GM12878 (cell line): ENCODE results near the gene NDUFV3. TPM values are rescaled to one million over a fixed set of nuclear protein-coding genes. Genes with fewer than 3 reads are reported as not detected.
"Not testable (repeated sequence)": the region's sequence is repeated elsewhere in the genome, so short reads cannot be mapped to it uniquely, and the experiment has no call there.

Experiments used
- ATAC-seq: fragments of 200-7000 bp; cut with Tn5 transposase; 3 replicates; pipeline ENCODE4 v1.9.1; 2020; ENCODE audit warnings: mild to moderate bottlenecking, moderate library complexity
- BruUV-seq: library from RNA; stranded (reverse); fragments of 400-500 nt; replicated peaks from 2 replicates; lab custom pipeline; 2021; lab: Mats Ljungman, UMichigan
- CTCF ChIA-PET: fragments of 300-600 bp; sonication (Branson Sonifier 250); formaldehyde crosslinking; extraction: SDS; loops from one replicate; lab custom pipeline; 2021; ENCODE audit warnings: inconsistent platforms; lab: Yijun Ruan, JAX
- POLR2A ChIA-PET: fragments of 350-600 bp; formaldehyde crosslinking; extraction: SDS; loops from one replicate; lab custom pipeline; 2021; ENCODE audit warnings: inconsistent platforms; lab: Charles Lee
- RAD21 ChIA-PET: fragments of 300-600 bp; sonication (Branson Sonifier 250); formaldehyde crosslinking; loops from one replicate; lab custom pipeline; 2023; ENCODE audit warnings: antibody characterized with exemption; ENCODE audit not compliant: unreplicated experiment; lab: Charles Lee
- SMC1A ChIA-PET: fragments of 300-600 bp; sonication (Branson Sonifier 250); formaldehyde crosslinking; loops from one replicate; lab custom pipeline; 2023; ENCODE audit not compliant: unreplicated experiment, uncharacterized antibody; lab: Charles Lee
- DNase-seq: peaks from one replicate; pipeline ENCODE4 v3.0.0-alpha.2; 2011; ENCODE audit warnings: low read depth, low spot score
- FAIRE-seq: peaks from 3 replicates; lab custom pipeline; 2011; peaks lifted over from hg19 to GRCh38; lab: Jason Lieb, UNC
- H2AFZ ChIP-seq: 2 replicates; pipeline ENCODE4 v1.6.0; 2011; ENCODE audit warnings: low read depth, low read length, control low read depth; ENCODE audit not compliant: control insufficient read depth
- H3K27ac ChIP-seq: 2 replicates; pipeline ENCODE4 v1.5.1; 2011; ENCODE audit warnings: control low read depth; ENCODE audit not compliant: control insufficient read depth, insufficient read depth
- H3K27me3 ChIP-seq, 2 experiments: replicated peaks in 1 of 2; 2 replicates each; pipeline versions ENCODE4 v1.6.0 to v1.6.1; 2011; ENCODE audit warnings: low read length in 1 of 2; ENCODE audit not compliant: control insufficient read depth in 2 of 2, insufficient read depth in 2 of 2
- H3K36me3 ChIP-seq, 2 experiments: 2 replicates each; pipeline ENCODE4 v1.5.1; 2011; ENCODE audit warnings: low read length in 1 of 2; ENCODE audit not compliant: control insufficient read depth in 2 of 2, insufficient read depth in 2 of 2
- H3K4me1 ChIP-seq: 2 replicates; pipeline ENCODE4 v1.6.1; 2011; ENCODE audit warnings: mild to moderate bottlenecking, low read length, moderate library complexity, mixed read lengths; ENCODE audit not compliant: control insufficient read depth, insufficient read depth
- H3K4me2 ChIP-seq: 2 replicates; pipeline ENCODE4 v1.6.0; 2011; ENCODE audit warnings: control low read depth; ENCODE audit not compliant: control insufficient read depth, insufficient read depth
- H3K4me3 ChIP-seq: fragments of 200-600 bp; sonication (generic); 2 replicates; pipeline ENCODE4 v1.5.1; 2016
- H3K79me2 ChIP-seq: 2 replicates; pipeline ENCODE4 v1.6.0; 2011; ENCODE audit warnings: low read length; ENCODE audit not compliant: control insufficient read depth, insufficient read depth
- H3K9ac ChIP-seq: 2 replicates; pipeline ENCODE4 v1.8.0; 2011; ENCODE audit warnings: low read length, control low read depth, mixed read lengths; ENCODE audit not compliant: control insufficient read depth, insufficient read depth
- H3K9me3 ChIP-seq: replicated peaks from 3 replicates; pipeline ENCODE4 v1.5.1; 2011; ENCODE audit warnings: mild to moderate bottlenecking, low read length; ENCODE audit not compliant: control insufficient read depth, insufficient read depth
- H4K20me1 ChIP-seq: 2 replicates; pipeline ENCODE4 v1.6.0; 2011; ENCODE audit not compliant: control insufficient read depth, insufficient read depth
- BACH1 ChIP-seq: fragments of 450-650 bp; IDR thresholded peaks from 2 replicates; pipeline ENCODE4 v1.6.1; 2017; ENCODE audit warnings: mild to moderate bottlenecking, borderline replicate concordance
- IKZF2 ChIP-seq, 2 experiments: fragments of 450-650 bp; IDR thresholded peaks; 2 replicates each; pipeline ENCODE4 v1.6.1; 2017; ENCODE audit warnings: mild to moderate bottlenecking in 2 of 2, moderate library complexity in 2 of 2
- JUNB ChIP-seq: IDR thresholded peaks from 2 replicates; pipeline ENCODE4 v1.6.1; 2016; ENCODE audit warnings: antibody characterized with exemption, mild to moderate bottlenecking
- PAX5 ChIP-seq: IDR thresholded peaks from 2 replicates; pipeline ENCODE4 v1.6.1; 2011; ENCODE audit warnings: low read depth, low read length, borderline replicate concordance
- RCOR1 ChIP-seq: conservative IDR thresholded peaks from 2 replicates; pipeline ENCODE4 v1.6.1; 2012; ENCODE audit warnings: low read depth, low read length, improper control_type of control experiment
- SMAD1 ChIP-seq: fragments of 450-650 bp; IDR thresholded peaks from 2 replicates; pipeline ENCODE4 v1.6.1; 2018; ENCODE audit warnings: mild to moderate bottlenecking, low read depth; ENCODE audit not compliant: partially characterized antibody
- SMAD5 ChIP-seq: IDR thresholded peaks from 2 replicates; pipeline ENCODE4 v1.6.1; 2016; ENCODE audit warnings: antibody characterized with exemption, low read depth
- SMARCA5 ChIP-seq: fragments of 450-650 bp; IDR thresholded peaks from 2 replicates; pipeline ENCODE4 v1.6.1; 2017; ENCODE audit warnings: mild to moderate bottlenecking
- STAT3 ChIP-seq: IDR thresholded peaks from 2 replicates; pipeline ENCODE4 v1.6.1; 2011; ENCODE audit warnings: low read depth, low read length, improper control_type of control experiment
- ZNF622 ChIP-seq: fragments of 450-650 bp; IDR thresholded peaks from 2 replicates; pipeline ENCODE4 v1.6.1; 2017; ENCODE audit warnings: mild to moderate bottlenecking, inconsistent platforms
- ZSCAN29 ChIP-seq: fragments of 450-650 bp; IDR thresholded peaks from 2 replicates; pipeline ENCODE4 v1.6.1; 2017; ENCODE audit warnings: mild to moderate bottlenecking, moderate library complexity
- WGBS: methylation state at CpG from one replicate; pipeline ENCODE4 v1.1.6; 2016; ENCODE audit warnings: low lambda C conversion rate; ENCODE audit not compliant: insufficient replicate concordance, insufficient coverage; ENCODE audit errors: missing lambda C conversion rate; 5-methylcytosine and 5-hydroxymethylcytosine counted together
- in situ Hi-C: fragments of 300-500 bp; cut with MboI; formaldehyde crosslinking; loops from 9 replicates; pipeline ENCODE4 v1.14.3; 2018; ENCODE audit warnings: mixed read lengths
- intact Hi-C: fragments of 100-400 bp; cut with micrococcal nuclease; formaldehyde crosslinking; loops from one replicate; pipeline ENCODE4 v1.14.2; 2022; ENCODE audit not compliant: unreplicated experiment
- polyA plus RNA-seq, 11 experiments: library from polyadenylated mRNA; depleted of rRNA in 4 of 11; unstranded in 6 of 11; stranded (reverse) in 5 of 11; fragments of >200 nt; fragmentation: Nextera tagmentation in 4 of 11; fragmentation: Illumina TruSeq in 1 of 11; extraction: Ambion mirVana in 4 of 11; extraction: Trizol in 1 of 11; gene quantifications; 1 replicate in 1 of 11; 2 replicates in 10 of 11; pipeline versions ENCODE4 v1.2.1 to v1.2.3, GENCODE V29; 2011 to 2016; ENCODE audit warnings: inconsistent platforms in 2 of 11, missing spikeins in 2 of 11, low read depth in 1 of 11
- total RNA-seq, 4 experiments: library from RNA; depleted of rRNA in 3 of 4; stranded (reverse); fragments of >200 nt in 3 of 4; fragmentation: Illumina TruSeq in 1 of 4; extraction: Trizol in 1 of 4; gene quantifications; 2 replicates each; pipeline versions ENCODE4 v1.2.1 to v1.2.3, GENCODE V29; 2013 to 2021
- TF ChIP-seq, protein P1 (sequence below): fragments of 450-650 bp; conservative IDR thresholded peaks from 2 replicates; pipeline ENCODE4 v1.6.1; 2017; ENCODE audit warnings: mild to moderate bottlenecking, moderate library complexity
- TF ChIP-seq, protein P2 (sequence below): IDR thresholded peaks from 2 replicates; pipeline ENCODE4 v1.6.1; 2012; ENCODE audit warnings: low read depth, low read length, improper control_type of control experiment
- TF ChIP-seq, protein P3 (sequence below): fragments of 450-650 bp; IDR thresholded peaks from 2 replicates; pipeline ENCODE4 v1.6.1; 2014; ENCODE audit warnings: mild to moderate bottlenecking

NDUFV3 gene
- total and polyA plus RNA-seq, 10 of the 15 experiments (the other 5 are each of a cell fraction or from before 2014, with no cell fraction given) = 7.0 to 44.7 (median 29.9) TPM

DNA sequence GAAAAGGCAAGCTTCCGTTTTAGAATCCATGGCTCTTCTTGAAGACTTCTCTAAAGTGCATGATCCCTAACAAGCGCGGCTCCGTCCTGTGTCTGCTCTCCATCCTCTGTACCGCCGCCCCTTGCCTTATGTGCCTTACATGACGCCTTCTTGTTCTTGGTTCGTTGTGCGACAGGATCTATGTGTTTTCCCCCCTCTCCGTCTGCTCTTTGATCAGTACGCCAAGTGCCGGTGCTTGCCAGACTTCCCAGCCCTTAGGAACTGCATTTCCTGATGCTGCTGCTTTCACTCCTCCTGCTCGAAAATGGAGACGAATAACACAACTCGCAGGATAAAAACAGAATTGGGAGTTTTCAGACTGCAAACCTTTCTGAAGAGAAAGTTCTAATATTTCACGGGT lies 13.1 kb downstream of the NDUFV3 start:
- WGBS = 98% methylated on average over 16 of the region's 16 CpGs
- H4K20me1 ChIP-seq = no peaks in the 10 kb centered on the region
- H3K4me2 ChIP-seq = no peak overlapping the region
- RAD21 ChIA-PET = no interaction called here
- H3K36me3 ChIP-seq = peaks cover 10 to 31% of the 10 kb centered on the region in 2 experiments; a peak in 3 of 4 replicates
- in situ Hi-C loops (no loop called here), intact Hi-C loops (no loop called here)
- no peaks in the 10 kb centered on the region for H3K4me1 ChIP-seq
- H2AFZ ChIP-seq = no peak overlapping the region
- POLR2A ChIA-PET = no interaction called here
- no peak overlapping the region for H3K9ac ChIP-seq
- no peaks in the 10 kb centered on the region for H3K79me2 ChIP-seq
- H3K27me3 ChIP-seq = no peaks in the 10 kb centered on the region
- FAIRE-seq (no peak), DNase-seq (no peak), ATAC-seq (no peak)
- H3K27ac ChIP-seq = no peak overlapping the region
- CTCF ChIA-PET = interaction anchor here (1.1 to 1.4 kb wide), 2 partner anchors 12 to 14 kb away, joined by 3 read pairs; no protein-coding TSS in a partner anchor
- TF ChIP-seq SMARCA5 (no peak), JUNB (no peak), STAT3 (no peak), SMAD5 (no peak), ZSCAN29 (no peak), IKZF2 (IDR thresholded peaks at IDR 0.05) (no peak), ZNF622 (no peak), PAX5 (no peak), RCOR1 (no peak), BACH1 (no peak), SMAD1 (no peak)
- TF ChIP-seq, protein P1, sequence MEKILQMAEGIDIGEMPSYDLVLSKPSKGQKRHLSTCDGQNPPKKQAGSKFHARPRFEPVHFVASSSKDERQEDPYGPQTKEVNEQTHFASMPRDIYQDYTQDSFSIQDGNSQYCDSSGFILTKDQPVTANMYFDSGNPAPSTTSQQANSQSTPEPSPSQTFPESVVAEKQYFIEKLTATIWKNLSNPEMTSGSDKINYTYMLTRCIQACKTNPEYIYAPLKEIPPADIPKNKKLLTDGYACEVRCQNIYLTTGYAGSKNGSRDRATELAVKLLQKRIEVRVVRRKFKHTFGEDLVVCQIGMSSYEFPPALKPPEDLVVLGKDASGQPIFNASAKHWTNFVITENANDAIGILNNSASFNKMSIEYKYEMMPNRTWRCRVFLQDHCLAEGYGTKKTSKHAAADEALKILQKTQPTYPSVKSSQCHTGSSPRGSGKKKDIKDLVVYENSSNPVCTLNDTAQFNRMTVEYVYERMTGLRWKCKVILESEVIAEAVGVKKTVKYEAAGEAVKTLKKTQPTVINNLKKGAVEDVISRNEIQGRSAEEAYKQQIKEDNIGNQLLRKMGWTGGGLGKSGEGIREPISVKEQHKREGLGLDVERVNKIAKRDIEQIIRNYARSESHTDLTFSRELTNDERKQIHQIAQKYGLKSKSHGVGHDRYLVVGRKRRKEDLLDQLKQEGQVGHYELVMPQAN = no peak
- TF ChIP-seq, protein P2, sequence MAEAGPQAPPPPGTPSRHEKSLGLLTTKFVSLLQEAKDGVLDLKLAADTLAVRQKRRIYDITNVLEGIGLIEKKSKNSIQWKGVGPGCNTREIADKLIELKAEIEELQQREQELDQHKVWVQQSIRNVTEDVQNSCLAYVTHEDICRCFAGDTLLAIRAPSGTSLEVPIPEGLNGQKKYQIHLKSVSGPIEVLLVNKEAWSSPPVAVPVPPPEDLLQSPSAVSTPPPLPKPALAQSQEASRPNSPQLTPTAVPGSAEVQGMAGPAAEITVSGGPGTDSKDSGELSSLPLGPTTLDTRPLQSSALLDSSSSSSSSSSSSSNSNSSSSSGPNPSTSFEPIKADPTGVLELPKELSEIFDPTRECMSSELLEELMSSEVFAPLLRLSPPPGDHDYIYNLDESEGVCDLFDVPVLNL = no peak
- TF ChIP-seq, protein P3, sequence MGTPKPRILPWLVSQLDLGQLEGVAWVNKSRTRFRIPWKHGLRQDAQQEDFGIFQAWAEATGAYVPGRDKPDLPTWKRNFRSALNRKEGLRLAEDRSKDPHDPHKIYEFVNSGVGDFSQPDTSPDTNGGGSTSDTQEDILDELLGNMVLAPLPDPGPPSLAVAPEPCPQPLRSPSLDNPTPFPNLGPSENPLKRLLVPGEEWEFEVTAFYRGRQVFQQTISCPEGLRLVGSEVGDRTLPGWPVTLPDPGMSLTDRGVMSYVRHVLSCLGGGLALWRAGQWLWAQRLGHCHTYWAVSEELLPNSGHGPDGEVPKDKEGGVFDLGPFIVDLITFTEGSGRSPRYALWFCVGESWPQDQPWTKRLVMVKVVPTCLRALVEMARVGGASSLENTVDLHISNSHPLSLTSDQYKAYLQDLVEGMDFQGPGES = no peak
- no TSS peak for BruUV-seq
- no peak overlapping the region for H3K4me3 ChIP-seq
- SMC1A ChIA-PET = no interaction called here
- no peaks in the 10 kb centered on the region for H3K9me3 ChIP-seq

DNA sequence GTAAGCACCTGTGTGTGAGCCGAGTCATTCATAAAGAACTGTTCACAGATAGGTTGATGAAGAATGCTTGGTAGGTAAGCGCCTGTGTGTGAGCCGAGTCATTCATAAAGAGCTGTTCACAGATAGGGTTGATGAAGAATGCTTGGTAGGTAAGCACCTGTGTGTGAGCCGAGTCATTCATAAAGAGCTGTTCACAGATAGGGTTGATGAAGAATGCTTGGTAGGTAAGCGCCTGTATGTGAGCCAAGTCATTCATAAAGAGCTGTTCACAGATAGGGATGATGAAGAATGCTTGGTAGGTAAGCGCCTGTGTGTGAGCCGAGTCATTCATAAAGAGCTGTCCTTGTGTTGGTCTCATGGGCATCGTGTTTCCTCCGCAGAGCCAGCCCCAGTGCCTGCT lies 15.4 kb downstream of the NDUFV3 start:
- H2AFZ ChIP-seq, H3K4me2 ChIP-seq, DNase-seq, in situ Hi-C loops, FAIRE-seq, H3K27ac ChIP-seq, H3K79me2 ChIP-seq, CTCF ChIA-PET, H3K27me3 ChIP-seq, H3K4me3 ChIP-seq, H3K9ac ChIP-seq, ATAC-seq, POLR2A ChIA-PET, H3K9me3 ChIP-seq, BruUV-seq, intact Hi-C loops, H3K4me1 ChIP-seq, SMC1A ChIA-PET, H4K20me1 ChIP-seq, RAD21 ChIA-PET: not testable (repeated sequence)
- 97% methylated on average over 9 of the region's 9 CpGs for WGBS
- H3K36me3 ChIP-seq = peaks cover 10 to 26% of the 10 kb centered on the region in 2 experiments; a peak in 3 of 4 replicates
